Right lobe of liver (tissue), 6 donors: ENCODE results near the gene BUB3. TPM values are rescaled to one million over a fixed set of nuclear protein-coding genes. Genes with fewer than 3 reads are reported as not detected.
"Not testable (repeated sequence)": the region's sequence is repeated elsewhere in the genome, so short reads cannot be mapped to it uniquely, and the experiment has no call there.

Experiments used
- ATAC-seq, 4 donors: fragments of 200-7000 bp; cut with Tn5 transposase; one replicate each; pipeline ENCODE4 v1.9.1; 2020; ENCODE audit warnings: mild to moderate bottlenecking in 4 of 4, moderate library complexity in 4 of 4
- DNase-seq, 3 donors: peaks; one replicate each; pipeline ENCODE4 v3.0.0-alpha.2; 2020
- H3K27ac ChIP-seq, 3 donors: fragments of 200-600 bp; one replicate each; pipeline ENCODE4 v1.8.0; 2022
- H3K27me3 ChIP-seq, 2 donors: fragments of 200-600 bp; one replicate each; pipeline ENCODE4 v1.8.0; 2022
- H3K36me3 ChIP-seq, 4 donors: fragments of 200-600 bp; sonication (generic) in 1 of 4; one replicate each; pipeline versions ENCODE4 v1.5.1 to v1.8.0; 2017 to 2022; ENCODE audit warnings: control low read depth in 1 of 4
- H3K4me1 ChIP-seq, 4 donors: fragments of 200-600 bp; sonication (generic) in 1 of 4; one replicate each; pipeline versions ENCODE4 v1.5.1 to v1.8.0; 2017 to 2022; ENCODE audit warnings: control low read depth in 1 of 4
- H3K4me3 ChIP-seq, 3 donors: fragments of 200-600 bp; one replicate each; pipeline ENCODE4 v1.8.0; 2022
- H3K9me3 ChIP-seq, 4 donors: fragments of 200-600 bp; sonication (generic) in 1 of 4; one replicate each; pipeline versions ENCODE4 v1.5.1 to v1.8.0; 2017 to 2022; ENCODE audit warnings: control low read depth in 1 of 4
- POLR2A ChIP-seq: fragments of 450-650 bp; IDR thresholded peaks from one replicate; pipeline ENCODE4 v1.6.1; 2017; ENCODE audit warnings: antibody characterized with exemption, mild to moderate bottlenecking
- WGBS: methylation state at CpG from one replicate; pipeline ENCODE4 v1.1.6; 2018; ENCODE audit warnings: low coverage, low lambda C conversion rate; ENCODE audit not compliant: insufficient coverage; ENCODE audit errors: missing lambda C conversion rate; 5-methylcytosine and 5-hydroxymethylcytosine counted together
- intact Hi-C, 2 donors: fragments of 100-400 bp; cut with DNase I; formaldehyde crosslinking; loops; one replicate each; pipeline versions ENCODE4 v1.11.2 to v1.14.1; 2022
- total RNA-seq, 6 experiments: library from RNA; depleted of rRNA in 2 of 6; stranded (reverse); fragments of >200 nt in 2 of 6; fragmentation: NEBNext Ultra II Directional in 3 of 6; extraction: Animal tissue kit (Norgen Biotek cat#: 25700) in 3 of 6; gene quantifications; one replicate each; pipeline versions ENCODE4 v1.1.0 to v1.2.4, GENCODE V29; 2016 to 2023
- TF ChIP-seq, protein P1 (sequence below), 4 donors: fragments of 200-600 bp in 3 of 4; fragments of 450-650 bp in 1 of 4; IDR thresholded peaks; one replicate each; pipeline versions ENCODE4 v1.5.1 to v1.8.0; 2016 to 2022; ENCODE audit warnings: antibody characterized with exemption in 4 of 4, mild to moderate bottlenecking in 2 of 4
- donor health status: DM: no; HTN: yes; CAD: no.
- donor health status: DM: no; HTN: no; CAD: no.
- donor health status: DM: no; HTN: no; CAD: no.
- donor health status: DM: no; HTN: yes; CAD: no.
- donor health status: DM: no; HTN: yes; CAD: no.

BUB3 gene
- total RNA-seq, 6 experiments from 2014 or later: 24.1 to 50.9 (median 31.2) TPM

DNA sequence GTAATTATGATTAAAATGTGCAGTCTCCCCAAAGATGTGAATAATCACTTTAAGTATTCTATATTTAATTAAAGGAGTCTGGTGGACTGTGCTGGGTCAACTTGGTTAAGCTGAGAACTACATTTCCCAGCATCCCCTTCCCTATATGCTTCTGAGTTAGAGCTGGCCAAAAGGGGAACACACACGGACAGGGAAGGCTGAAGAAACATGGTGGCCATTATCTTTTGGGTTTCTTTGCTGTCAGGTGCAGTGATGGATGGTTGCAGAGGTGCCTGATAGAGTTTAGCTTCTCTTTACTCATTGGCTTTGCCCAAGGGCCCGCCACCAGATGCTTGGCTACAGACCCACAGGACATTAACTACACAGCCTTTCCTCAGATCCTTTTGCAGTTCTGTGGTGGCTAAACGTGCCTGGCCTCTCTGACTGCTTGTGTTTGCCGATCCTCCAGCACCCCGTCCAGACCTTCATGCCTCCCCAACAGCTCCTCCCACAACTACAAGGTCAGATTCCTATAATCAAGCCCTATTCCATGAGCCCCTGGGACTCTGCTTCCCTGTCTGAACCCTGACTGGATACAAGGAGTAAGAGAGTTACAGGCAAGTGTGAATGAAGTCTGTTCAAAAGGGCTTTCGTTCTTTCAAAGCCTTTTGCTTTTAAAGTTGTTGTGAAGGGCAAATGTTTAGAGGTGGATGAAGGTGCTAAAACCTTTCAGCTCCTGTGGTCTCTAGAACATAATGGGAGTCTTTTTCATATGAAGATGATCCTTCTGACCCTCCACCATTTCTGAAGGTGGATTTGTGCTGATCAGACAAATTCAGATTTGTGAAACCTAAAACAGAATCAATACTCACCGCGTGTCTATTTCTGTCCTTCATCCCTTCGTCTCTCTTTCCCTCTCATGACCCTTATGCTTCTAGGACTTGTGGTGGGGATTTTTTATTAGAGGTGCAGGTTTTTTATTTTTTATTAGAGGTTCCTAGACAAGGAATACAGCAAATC is 21.5 kb downstream of the BUB3 start:
- Histone ChIP-seq H3K9me3 (no peaks in the 10 kb centered on the region), H3K4me1 (peaks cover 0 to 1% (median 0%) of the 10 kb centered on the region in 4 donors), H3K27me3 (no peaks in the 10 kb centered on the region), H3K36me3 (no peaks in the 10 kb centered on the region), H3K4me3 (no peak overlapping the region), H3K27ac (no peak overlapping the region)
- DNase-seq: no peak
- ATAC-seq: no peak
- intact Hi-C loops: no loop called here
- no peak for TF ChIP-seq POLR2A
- TF ChIP-seq, protein P1, sequence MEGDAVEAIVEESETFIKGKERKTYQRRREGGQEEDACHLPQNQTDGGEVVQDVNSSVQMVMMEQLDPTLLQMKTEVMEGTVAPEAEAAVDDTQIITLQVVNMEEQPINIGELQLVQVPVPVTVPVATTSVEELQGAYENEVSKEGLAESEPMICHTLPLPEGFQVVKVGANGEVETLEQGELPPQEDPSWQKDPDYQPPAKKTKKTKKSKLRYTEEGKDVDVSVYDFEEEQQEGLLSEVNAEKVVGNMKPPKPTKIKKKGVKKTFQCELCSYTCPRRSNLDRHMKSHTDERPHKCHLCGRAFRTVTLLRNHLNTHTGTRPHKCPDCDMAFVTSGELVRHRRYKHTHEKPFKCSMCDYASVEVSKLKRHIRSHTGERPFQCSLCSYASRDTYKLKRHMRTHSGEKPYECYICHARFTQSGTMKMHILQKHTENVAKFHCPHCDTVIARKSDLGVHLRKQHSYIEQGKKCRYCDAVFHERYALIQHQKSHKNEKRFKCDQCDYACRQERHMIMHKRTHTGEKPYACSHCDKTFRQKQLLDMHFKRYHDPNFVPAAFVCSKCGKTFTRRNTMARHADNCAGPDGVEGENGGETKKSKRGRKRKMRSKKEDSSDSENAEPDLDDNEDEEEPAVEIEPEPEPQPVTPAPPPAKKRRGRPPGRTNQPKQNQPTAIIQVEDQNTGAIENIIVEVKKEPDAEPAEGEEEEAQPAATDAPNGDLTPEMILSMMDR (IDR thresholded peaks at IDR 0.05): no peak
- WGBS: 72% methylated on average over 8 of the region's 9 CpGs

DNA sequence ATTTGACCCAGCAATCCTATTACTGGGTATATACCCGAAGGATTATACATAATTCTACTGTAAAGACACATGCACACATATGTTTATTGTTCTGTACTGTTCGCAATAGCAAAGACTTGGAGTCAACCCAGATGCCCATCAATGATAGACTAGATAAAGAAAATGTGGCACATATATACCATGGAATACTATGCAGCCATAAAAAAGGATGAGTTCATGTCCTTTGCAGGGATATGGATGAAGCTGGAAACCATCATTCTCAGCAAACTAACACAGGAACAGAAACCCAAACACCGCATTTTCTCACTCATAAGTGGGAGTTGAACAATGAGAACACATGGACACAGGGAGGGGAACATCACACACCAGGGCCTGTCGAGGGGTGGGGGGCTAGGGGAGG is 24.2 kb downstream of the BUB3 start:
- WGBS: 94% methylated on average over 3 of the region's 4 CpGs
- H3K27me3 ChIP-seq, H3K36me3 ChIP-seq, H3K27ac ChIP-seq, intact Hi-C loops, ATAC-seq, H3K4me1 ChIP-seq, DNase-seq, H3K4me3 ChIP-seq, H3K9me3 ChIP-seq: not testable (repeated sequence)

DNA sequence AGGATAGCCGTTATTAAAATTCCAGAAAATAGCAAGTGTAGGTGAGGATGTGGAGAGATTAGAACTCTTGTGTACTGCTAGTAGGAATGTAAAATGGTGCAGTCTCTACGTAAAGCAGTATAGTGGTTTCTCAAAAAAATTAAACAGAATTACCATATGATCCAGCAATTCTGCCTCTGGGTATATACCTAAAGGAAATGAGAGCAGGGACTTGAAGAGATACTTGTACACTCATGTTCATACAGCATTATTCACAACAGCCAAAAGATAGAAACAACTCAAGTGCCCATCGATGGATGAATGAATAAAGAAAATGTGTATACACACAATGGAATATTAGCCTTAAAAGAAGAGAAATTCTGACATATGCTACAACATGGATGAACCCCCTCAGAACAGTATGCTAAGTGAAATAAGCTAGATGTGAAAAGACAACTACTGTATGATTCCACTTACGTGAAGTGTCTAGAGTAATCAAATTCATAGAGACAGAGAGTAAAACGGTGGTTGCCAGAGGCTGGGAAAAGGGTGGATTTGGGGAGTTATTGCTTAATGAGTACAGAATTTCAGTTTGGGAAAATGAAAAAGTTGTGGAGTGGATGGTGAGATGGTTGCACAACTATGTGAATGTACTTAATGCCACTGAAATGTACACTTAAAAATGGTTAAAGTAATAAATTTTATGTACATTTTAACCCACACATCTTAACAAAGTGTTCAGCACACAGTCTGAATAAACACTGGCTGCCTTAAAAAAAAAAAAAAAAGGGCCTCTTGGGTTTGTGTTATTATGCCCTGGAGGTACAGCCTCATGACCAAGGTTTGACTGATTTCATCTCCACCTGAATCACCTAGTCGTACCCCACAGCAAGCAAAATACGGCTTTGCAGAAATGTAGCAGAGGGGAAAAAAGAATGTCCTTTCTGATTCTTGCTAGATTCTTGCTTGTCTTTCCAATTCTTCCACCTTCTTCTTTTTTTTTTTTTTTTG is 26.2 kb downstream of the BUB3 start:
- Histone ChIP-seq H3K9me3 (no peaks in the 10 kb centered on the region), H3K27ac (no peak overlapping the region), H3K27me3 (no peaks in the 10 kb centered on the region), H3K4me3 (no peak overlapping the region), H3K4me1 (no peaks in the 10 kb centered on the region), H3K36me3 (no peaks in the 10 kb centered on the region)
- intact Hi-C loops: no loop called here
- ATAC-seq (no peak), DNase-seq (no peak)
- TF ChIP-seq POLR2A: no peak
- TF ChIP-seq, protein P1 (IDR thresholded peaks at IDR 0.05): no peak
- WGBS: 84% methylated on average over 7 of the region's 7 CpGs

DNA sequence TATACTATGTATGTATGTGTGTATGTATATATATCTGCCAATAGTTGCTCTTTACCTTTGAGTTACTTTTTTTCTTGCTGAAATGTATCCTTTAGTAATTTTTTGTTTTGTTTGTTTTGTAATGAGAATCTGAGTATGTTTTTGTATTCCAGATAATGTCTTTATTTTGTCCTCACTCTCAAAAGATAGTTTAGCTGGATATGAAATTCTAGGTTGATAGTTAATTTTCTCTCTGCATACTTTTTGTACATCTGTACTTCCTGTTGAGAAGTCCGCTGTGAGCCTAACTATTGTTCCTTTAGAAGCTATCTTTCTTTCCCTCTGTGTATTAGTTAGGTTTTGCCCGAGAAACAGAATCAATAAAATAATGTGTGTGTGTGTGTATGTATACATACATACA is 29.5 kb downstream of the BUB3 start:
- WGBS: 100% methylated on average over 2 of the region's 2 CpGs
- ATAC-seq (no peak), DNase-seq (no peak)
- Histone ChIP-seq H3K36me3 (no peaks in the 10 kb centered on the region), H3K4me3 (no peak overlapping the region), H3K9me3 (no peaks in the 10 kb centered on the region), H3K27ac (no peak overlapping the region), H3K4me1 (no peaks in the 10 kb centered on the region), H3K27me3 (no peaks in the 10 kb centered on the region)
- TF ChIP-seq, protein P1 (IDR thresholded peaks at IDR 0.05): no peak
- no peak for TF ChIP-seq POLR2A
- intact Hi-C loops: no loop called here
